NCI-H1694 treated with DMSO at 0.1 percent for 48 hours (cell line): ENCODE measurements around the gene PPM1E.
A peak's percentile ranks its signal among the peaks of the same experiment; 100 is the strongest.
"Not testable (repeated sequence)": the region's sequence is repeated elsewhere in the genome, so short reads cannot be mapped to it uniquely, and the experiment has no call there.

Source experiments
- DNase-seq: peaks from one replicate; lab custom pipeline; 2025; lab: John Stamatoyannopoulos, UW

Gene PPM1E

DNA sequence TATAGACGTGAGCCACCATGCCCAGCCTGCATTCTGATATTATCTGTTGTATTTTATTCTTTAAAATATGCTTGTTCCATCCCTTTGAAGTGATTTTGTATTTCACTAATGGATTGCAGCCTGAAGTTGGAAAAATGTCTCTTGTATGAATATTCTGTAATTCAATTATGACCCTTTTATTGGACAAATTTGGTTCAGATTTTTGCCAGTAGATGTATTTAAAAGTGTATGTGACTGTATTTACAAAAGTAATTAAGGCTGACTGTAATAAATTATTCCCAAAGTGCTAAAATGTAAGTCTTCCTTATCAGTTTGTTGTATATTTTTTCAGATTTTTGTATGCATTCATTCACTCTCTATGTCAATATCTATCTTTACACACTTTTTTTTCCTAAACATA is 23.8 kb downstream of the PPM1E start:
- no peak for DNase-seq

GRCh38 chr17:58783380-58783779 is 27.7 kb downstream of the PPM1E start:
- DNase-seq, result no peak

- no peak for DNase-seq
Measured at GRCh38 chr17:58785097-58785496, 29.4 kb downstream of the PPM1E start.

DNA sequence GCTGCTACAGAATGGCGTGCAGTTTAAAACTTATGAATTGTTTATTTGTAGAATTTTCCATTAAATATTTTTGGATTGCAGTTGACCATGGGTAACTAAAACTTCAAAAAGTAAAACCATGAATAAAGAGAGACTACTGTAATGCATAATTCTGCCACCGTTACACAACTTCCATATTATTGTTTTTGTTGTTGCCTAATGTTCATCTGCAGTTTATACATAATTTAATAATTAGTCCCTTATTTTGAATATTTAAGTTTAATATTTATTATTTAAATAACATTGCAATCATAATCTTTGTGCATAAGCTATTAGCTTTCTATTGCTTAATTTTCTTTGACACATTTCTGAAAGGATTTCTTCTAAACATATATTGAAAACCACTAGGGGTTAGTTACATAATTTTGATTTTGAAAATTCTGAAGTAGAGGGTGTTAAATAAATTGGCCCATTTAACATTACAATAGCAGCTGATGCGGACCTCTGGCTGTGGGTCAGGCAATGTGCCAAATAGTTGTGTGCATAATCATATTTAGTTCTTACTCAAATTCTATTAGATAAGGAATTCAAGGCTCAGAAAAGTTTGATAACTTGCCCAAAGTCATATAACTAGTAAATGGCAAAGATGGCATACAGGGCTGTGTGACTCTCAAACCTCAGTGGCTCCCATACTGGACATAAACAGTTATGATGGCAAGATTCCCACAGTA is 31.1 kb downstream of the PPM1E start:
- no peak for DNase-seq

DNA sequence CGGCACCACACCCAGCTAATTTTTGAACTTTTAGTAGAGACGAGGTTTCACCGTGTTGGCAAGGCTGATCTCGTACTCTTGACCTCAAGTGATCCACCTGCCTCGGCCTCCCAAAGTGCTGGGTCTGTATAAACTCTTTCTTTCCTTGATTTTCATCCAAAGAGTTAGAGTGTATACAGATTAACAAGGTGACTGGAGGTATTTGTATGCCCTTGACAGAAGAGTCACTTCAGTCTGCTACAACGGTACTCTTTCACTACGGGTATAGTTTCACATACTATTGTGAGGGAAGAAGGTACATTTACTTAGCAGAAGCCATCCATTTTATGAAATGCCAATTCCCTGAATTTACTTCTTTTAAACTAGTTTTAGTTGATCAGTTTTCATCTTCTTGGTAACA is 32.5 kb downstream of the PPM1E start:
- DNase-seq, result no peak

GRCh38 chr17:58789160-58789559 is 33.5 kb downstream of the PPM1E start:
- DNase-seq, result no peak

- no peak for DNase-seq
Measured at GRCh38 chr17:58789831-58790230, 34.2 kb downstream of the PPM1E start.

DNA sequence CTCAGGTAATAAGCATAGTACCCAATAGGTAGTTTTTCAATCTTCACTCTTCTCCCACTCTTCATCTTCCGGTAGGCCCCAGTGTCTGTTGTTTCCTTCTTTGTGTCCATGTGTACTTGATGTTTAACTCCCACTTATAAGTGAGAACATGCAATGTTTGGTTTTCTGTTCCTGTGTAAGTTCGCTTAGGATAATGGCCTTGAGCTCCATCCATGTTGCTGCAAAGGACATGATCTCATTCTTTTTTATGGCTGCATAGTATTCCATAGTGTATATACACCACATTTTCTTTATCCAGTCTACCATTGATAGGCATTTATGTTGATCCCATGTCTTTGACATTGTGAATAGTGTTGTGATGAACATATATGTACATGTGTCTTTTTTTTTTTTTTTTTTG is 38.9 kb downstream of the PPM1E start:
- not testable (repeated sequence) for DNase-seq

DNA sequence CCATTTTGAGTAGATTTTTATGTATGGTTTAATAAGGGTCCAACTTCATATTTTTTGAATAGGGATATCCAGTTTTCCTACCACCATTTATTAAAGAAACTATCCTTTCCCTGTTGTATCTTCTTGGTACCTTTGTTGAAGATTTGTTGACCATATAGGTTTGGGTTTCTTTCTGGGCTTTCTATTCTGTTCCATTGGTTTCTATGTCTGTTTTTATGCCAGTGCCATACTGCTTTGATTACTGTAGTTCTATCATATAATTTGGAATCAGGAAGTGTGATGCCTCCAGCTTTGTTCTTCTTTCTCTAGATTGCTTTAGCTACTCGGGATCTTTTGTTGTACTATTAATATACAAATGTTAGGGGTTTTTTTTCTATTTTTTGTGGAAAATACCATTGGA is 46.5 kb downstream of the PPM1E start:
- DNase-seq, result no peak

GRCh38 chr17:58806046-58806445 is 50.4 kb downstream of the PPM1E start:
- DNase-seq, result no peak

DNA sequence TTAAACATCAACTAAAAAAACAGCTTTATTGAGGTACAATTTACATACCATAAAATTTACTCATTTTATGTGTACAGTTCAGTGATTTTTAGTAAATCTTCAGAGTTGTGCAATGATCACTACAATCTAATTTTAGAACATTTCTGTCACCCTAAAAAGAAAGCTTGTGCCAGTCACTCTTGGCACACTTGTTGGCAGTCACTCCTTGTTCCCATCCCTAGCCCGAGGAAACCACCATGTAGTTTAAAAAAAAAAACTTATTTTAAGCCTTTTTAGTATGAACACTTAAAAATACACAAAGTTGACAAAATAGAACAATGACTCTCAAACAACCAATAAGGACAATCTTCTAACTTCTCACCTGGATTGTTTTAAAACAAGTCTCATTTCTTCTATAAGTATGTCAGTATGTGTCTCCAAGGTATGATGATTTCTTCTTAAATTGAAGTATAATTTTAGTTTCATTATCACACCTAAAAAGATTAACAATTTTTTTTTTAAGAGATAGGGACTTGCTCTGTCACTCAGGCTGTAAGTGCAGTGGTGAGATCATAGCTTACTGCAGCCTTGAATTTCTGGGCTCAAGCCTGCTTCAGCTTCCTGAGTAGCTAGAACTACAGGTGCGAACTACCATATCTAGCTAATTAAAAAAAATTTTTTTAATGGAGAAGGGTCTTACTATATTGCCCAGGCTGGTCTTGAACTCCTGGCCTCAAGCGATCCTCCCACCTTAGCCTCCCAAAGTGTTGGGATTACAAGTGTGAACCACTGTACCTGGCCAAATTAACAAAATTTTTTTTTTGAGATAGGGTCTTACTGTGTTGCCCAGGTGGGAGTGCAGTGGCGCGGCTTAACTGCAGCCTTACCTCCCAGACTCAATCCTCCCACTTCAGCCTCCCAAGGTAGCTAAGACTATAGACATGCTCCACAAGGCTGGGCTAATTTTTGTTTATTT is 53.2 kb downstream of the PPM1E start:
- no peak for DNase-seq

GRCh38 chr17:58809564-58809936 is 53.9 kb downstream of the PPM1E start:
- no peak for DNase-seq

- DNase-seq, result no peak
Measured at GRCh38 chr17:58811290-58811689, 55.6 kb downstream of the PPM1E start.

- no peak for DNase-seq
Measured at GRCh38 chr17:58813712-58814111, 58.1 kb downstream of the PPM1E start.

- DNase-seq, result no peak
Measured at GRCh38 chr17:58818654-58819053, 63.0 kb downstream of the PPM1E start.

DNA sequence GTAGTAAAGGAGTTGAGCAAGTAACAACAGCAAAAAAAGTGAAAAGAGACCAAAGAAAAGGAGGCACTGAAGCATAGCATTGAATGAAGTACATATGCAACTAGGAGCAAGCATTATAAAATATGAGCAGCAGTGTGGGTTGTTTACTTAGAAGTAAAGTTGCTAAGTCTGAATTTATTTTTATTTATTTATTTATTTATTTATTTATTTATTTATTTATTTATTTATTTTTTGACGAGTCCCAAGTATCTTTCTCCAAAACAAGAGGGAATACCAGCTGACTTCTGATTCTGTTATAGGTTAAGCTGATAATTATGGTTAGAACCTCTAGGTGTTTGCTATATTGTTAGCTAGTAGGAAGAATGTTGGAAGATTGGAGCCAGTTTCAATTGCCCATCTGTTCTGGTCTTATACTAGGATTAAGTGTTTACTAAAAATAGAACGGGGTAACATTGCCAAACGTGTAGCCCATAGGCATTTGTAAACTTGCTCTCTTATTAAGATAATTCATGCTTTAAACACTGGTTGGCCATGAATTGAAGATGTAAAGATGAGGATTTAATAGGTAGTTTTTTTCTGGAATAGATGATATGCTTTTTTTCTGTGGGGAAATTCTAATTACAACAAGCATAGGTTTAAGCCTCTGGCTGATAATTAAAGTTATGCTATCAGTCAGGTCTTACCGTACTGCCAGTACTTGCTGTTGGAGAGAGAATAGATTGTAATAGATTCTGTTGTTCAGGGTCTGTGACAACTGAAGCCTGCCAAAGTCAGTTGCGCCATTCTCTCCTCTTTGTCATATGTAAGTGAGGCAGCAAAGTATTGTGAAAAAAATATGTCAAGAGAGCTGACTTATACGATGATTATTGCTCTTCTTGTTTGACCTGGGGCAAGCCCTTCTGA is 66.7 kb downstream of the PPM1E start:
- peak; percentile 27 for DNase-seq

GRCh38 chr17:58823051-58823525 is 67.4 kb downstream of the PPM1E start:
- DNase-seq, result no peak

GRCh38 chr17:58829172-58829637 is 73.6 kb downstream of the PPM1E start:
- no peak for DNase-seq

GRCh38 chr17:58831780-58832179 is 76.1 kb downstream of the PPM1E start:
- no peak for DNase-seq

DNA sequence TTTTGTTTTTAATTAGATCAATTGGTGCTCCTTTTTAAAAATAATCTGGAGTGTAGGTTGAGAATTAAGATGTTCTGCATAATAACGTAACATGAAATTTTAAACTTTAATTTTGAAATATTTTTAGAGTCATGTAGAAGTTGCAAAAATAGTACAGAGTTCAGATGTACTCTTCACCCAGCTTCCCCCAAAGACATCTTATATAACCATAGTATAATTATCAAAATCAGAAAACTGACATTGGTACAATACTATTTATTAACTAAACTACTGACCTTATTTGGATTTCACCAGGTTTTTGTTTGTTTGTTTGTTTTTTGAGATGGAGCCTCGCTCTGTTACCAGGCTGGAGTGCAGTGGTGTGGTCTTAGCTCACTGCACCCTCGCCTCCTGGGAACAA is 76.9 kb downstream of the PPM1E start:
- no peak for DNase-seq

GRCh38 chr17:58837699-58838098 is 82.0 kb downstream of the PPM1E start:
- no peak for DNase-seq
